ENCODE data around the gene TIMP3. TPM values are rescaled to one million over a fixed set of nuclear protein-coding genes. Genes with fewer than 3 reads are reported as not detected.

Gene TIMP3
- total and polyA plus RNA-seq, 2 donors (not counting 1 experiment from before 2014, with no cell fraction given) = not detected

- POLR2A ChIA-PET = no interaction called here
- Histone ChIP-seq H2AFZ (ENCODE audit: insufficient read depth, low read depth, low read length, poor library complexity, severe bottlenecking) (no peak overlapping the region), H3K4me1 (ENCODE audit: control insufficient read depth in 2 of 2, insufficient read depth in 2 of 2, low read length in 2 of 2) (no peaks in the 10 kb centered on the region), H3K27ac (ENCODE audit: low read length in 2 of 2) (no peak overlapping the region), H3K36me3 (replicated peaks in 1 of 2; ENCODE audit: control extremely low read depth in 1 of 2, control insufficient read depth in 1 of 2, extremely low read depth in 1 of 2, insufficient read depth in 2 of 2, low read length in 1 of 2) (no peaks in the 10 kb centered on the region), H3K9ac (ENCODE audit: low read length) (no peak overlapping the region), H3K9me3 (ENCODE audit: control extremely low read depth in 1 of 3, control insufficient read depth in 2 of 3, insufficient read depth in 1 of 3, low read length in 2 of 3) (peaks cover 0 to 3% (median 0%) of the 10 kb centered on the region in 3 donors), H3K79me2 (ENCODE audit: control insufficient read depth, insufficient read depth, low read length) (no peaks in the 10 kb centered on the region), H4K20me1 (ENCODE audit: control insufficient read depth, insufficient read depth, low read length, poor library complexity, severe bottlenecking) (no peaks in the 10 kb centered on the region), H3K27me3 (replicated peaks in 1 of 4; ENCODE audit: control extremely low read depth in 1 of 4, control insufficient read depth in 3 of 4, insufficient read depth in 4 of 4, low read length in 3 of 4) (no peaks in the 10 kb centered on the region), H3K4me2 (replicated peaks; ENCODE audit: low read depth, low read length, poor library complexity, severe bottlenecking) (no peak overlapping the region), H3K4me3 (ENCODE audit: control extremely low read depth in 1 of 5, extremely low read depth in 1 of 5, insufficient read depth in 1 of 5, low read depth in 2 of 5, low read length in 4 of 5) (no peak overlapping the region)
- 87% methylated on average over 8 of the region's 11 CpGs for WGBS (ENCODE audit: insufficient coverage)
- Mint-ChIP-seq H3K9me3 (ENCODE audit: insufficient read depth) (no peaks in the 10 kb centered on the region), H3K27me3 (peaks cover 12% of the 10 kb centered on the region), H3K27ac (no peak overlapping the region), H3K4me3 (no peak overlapping the region), H3K4me1 (no peaks in the 10 kb centered on the region)
- no peak for ATAC-seq (ENCODE audit: low read depth)
- intact Hi-C loops (cut with micrococcal nuclease) = no loop called here
- no peak for TF ChIP-seq CTCF (IDR thresholded peaks at IDR 0.05)
- no peak for TF ChIP-seq EZH2 (IDR thresholded peaks at IDR 0.05; ENCODE audit: borderline replicate concordance, insufficient read depth, low read depth, low read length, poor library complexity, severe bottlenecking)
- DNase-seq = no peak
- CTCF ChIA-PET = interaction anchor here (0.6 kb wide), 1 partner anchor 67 kb away, joined by 3 read pairs; no protein-coding TSS in a partner anchor
These were observed 23.2 kb downstream of the TIMP3 start for GRCh38 chr22:32824531-32825312.

GRCh38 chr22:32826537-32826936 is 25.0 kb downstream of the TIMP3 start:
- DNase-seq (no peak), ATAC-seq (ENCODE audit: low read depth) (no peak)
- Mint-ChIP-seq H3K27ac (no peak overlapping the region), H3K9me3 (ENCODE audit: insufficient read depth) (no peaks in the 10 kb centered on the region), H3K4me1 (no peaks in the 10 kb centered on the region), H3K4me3 (no peak overlapping the region), H3K27me3 (peaks cover 7% of the 10 kb centered on the region)
- H2AFZ ChIP-seq (ENCODE audit: insufficient read depth, low read depth, low read length, poor library complexity, severe bottlenecking) = no peak overlapping the region
- TF ChIP-seq CTCF (IDR thresholded peaks at IDR 0.05) (no peak), EZH2 (IDR thresholded peaks at IDR 0.05; ENCODE audit: borderline replicate concordance, insufficient read depth, low read depth, low read length, poor library complexity, severe bottlenecking) (no peak)
- H4K20me1 ChIP-seq (ENCODE audit: control insufficient read depth, insufficient read depth, low read length, poor library complexity, severe bottlenecking) = no peaks in the 10 kb centered on the region
- intact Hi-C loops (cut with micrococcal nuclease) = no loop called here
- no peak overlapping the region for H3K4me3 ChIP-seq (ENCODE audit: control extremely low read depth in 1 of 5, extremely low read depth in 1 of 5, insufficient read depth in 1 of 5, low read depth in 2 of 5, low read length in 4 of 5)
- CTCF ChIA-PET = no interaction called here
- H3K79me2 ChIP-seq (ENCODE audit: control insufficient read depth, insufficient read depth, low read length) = no peaks in the 10 kb centered on the region
- POLR2A ChIA-PET = no interaction called here
- H3K27me3 ChIP-seq (replicated peaks in 1 of 4; ENCODE audit: control extremely low read depth in 1 of 4, control insufficient read depth in 3 of 4, insufficient read depth in 4 of 4, low read length in 3 of 4) = no peaks in the 10 kb centered on the region
- no peaks in the 10 kb centered on the region for H3K4me1 ChIP-seq (ENCODE audit: control insufficient read depth in 2 of 2, insufficient read depth in 2 of 2, low read length in 2 of 2)
- H3K27ac ChIP-seq (ENCODE audit: low read length in 2 of 2) = no peak overlapping the region
- no peak overlapping the region for H3K9ac ChIP-seq (ENCODE audit: low read length)
- WGBS (ENCODE audit: insufficient coverage) = no CpG with 5 or more reads among the region's 2 CpGs
- peaks cover 0 to 3% (median 0%) of the 10 kb centered on the region in 3 donors for H3K9me3 ChIP-seq (ENCODE audit: control extremely low read depth in 1 of 3, control insufficient read depth in 2 of 3, insufficient read depth in 1 of 3, low read length in 2 of 3)
- H3K36me3 ChIP-seq (replicated peaks in 1 of 2; ENCODE audit: control extremely low read depth in 1 of 2, control insufficient read depth in 1 of 2, extremely low read depth in 1 of 2, insufficient read depth in 2 of 2, low read length in 1 of 2) = no peaks in the 10 kb centered on the region
- H3K4me2 ChIP-seq (replicated peaks; ENCODE audit: low read depth, low read length, poor library complexity, severe bottlenecking) = no peak overlapping the region

Measured in B cell (primary cell).